Endometrium (tissue), 2 donors: Measurements from ENCODE around the gene MADD.

Experiments
- FAIRE-seq: peaks from 2 replicates; lab custom pipeline; 2012; peaks lifted over from hg19 to GRCh38; lab: Jason Lieb, UNC
- donor health status: control.
- donor health status: control.

Gene MADD

GRCh38 chr11:47359162-47359561 is 89.2 kb downstream of the MADD start:
- FAIRE-seq, result no peak

GRCh38 chr11:47359586-47359985 is 89.7 kb downstream of the MADD start:
- FAIRE-seq, result no peak

- no peak for FAIRE-seq
Measured at GRCh38 chr11:47360341-47360740, 90.4 kb downstream of the MADD start.

- FAIRE-seq, result no peak
Measured at GRCh38 chr11:47361419-47361818, 91.5 kb downstream of the MADD start.

- no peak for FAIRE-seq
Measured at GRCh38 chr11:47366020-47366490, 96.1 kb downstream of the MADD start.

GRCh38 chr11:47369676-47370075 is 99.7 kb downstream of the MADD start:
- FAIRE-seq, result no peak

- FAIRE-seq, result no peak
Measured at GRCh38 chr11:47372422-47372821, 102.5 kb downstream of the MADD start.

GRCh38 chr11:47373876-47374719 is 104.2 kb downstream of the MADD start:
- no peak for FAIRE-seq

GRCh38 chr11:47374720-47375019 is 104.7 kb downstream of the MADD start:
- no peak for FAIRE-seq

- no peak for FAIRE-seq
Measured at GRCh38 chr11:47375020-47375419, 105.1 kb downstream of the MADD start.

GRCh38 chr11:47375546-47376085 is 105.7 kb downstream of the MADD start:
- FAIRE-seq, result no peak

- FAIRE-seq, result no peak
Measured at GRCh38 chr11:47376107-47376524, 106.2 kb downstream of the MADD start.

GRCh38 chr11:47376525-47377371 is 106.8 kb downstream of the MADD start:
- no peak for FAIRE-seq

- FAIRE-seq, result no peak
Measured at GRCh38 chr11:47377571-47378009, 107.7 kb downstream of the MADD start.

- FAIRE-seq, result no peak
Measured at GRCh38 chr11:47378010-47378835, 108.3 kb downstream of the MADD start, which contains the start of gene SPI1. Gene SPI1 (minus strand): TSS chr11:47378547. CDS start chr11:47378353, 194 bp downstream.

- no peak for FAIRE-seq
Measured at GRCh38 chr11:47378836-47379170, 108.9 kb downstream of the MADD start.

GRCh38 chr11:47379317-47379716 is 109.4 kb downstream of the MADD start:
- FAIRE-seq, result no peak
